K562 (cell line): Measurements from ENCODE around the gene HRG. TPM values are rescaled to one million over a fixed set of nuclear protein-coding genes. Genes with fewer than 3 reads are reported as not detected.

ENCODE experiments used
- ATAC-seq: fragments of 200-7000 bp; cut with Tn5 transposase; 3 replicates; pipeline ENCODE4 v1.9.1; 2020; ENCODE audit warnings: moderate library complexity
- BruUV-seq: library from RNA; stranded (reverse); fragments of 400-500 nt; replicated peaks from 2 replicates; lab custom pipeline; 2021; lab: Mats Ljungman, UMichigan
- CTCF ChIA-PET: fragments of 300-600 bp; formaldehyde crosslinking; extraction: SDS; loops from one replicate; lab custom pipeline; 2021; ENCODE audit warnings: low intra/inter-chr PET ratio; lab: Yijun Ruan, JAX
- POLR2A ChIA-PET: fragments of 300-600, 350-650 bp; sonication (Branson Sonifier 250); formaldehyde crosslinking; extraction: SDS; loops from one replicate; lab custom pipeline; 2021; ENCODE audit warnings: antibody characterized with exemption, inconsistent platforms; lab: Yijun Ruan, JAX
- DNase-seq, 4 experiments: peaks; one replicate each; pipeline versions ENCODE4 v3.0.0 to v3.0.0-alpha.2; 2011 to 2018; ENCODE audit warnings: low spot score in 3 of 4, mixed read lengths in 3 of 4; ENCODE audit errors: extremely low read depth in 1 of 4
- FAIRE-seq: peaks from 2 replicates; lab custom pipeline; 2011; peaks lifted over from hg19 to GRCh38; lab: Jason Lieb, UNC
- H2AFZ ChIP-seq: 2 replicates; pipeline ENCODE4 v1.6.0; 2011; ENCODE audit warnings: low read depth, low read length, control low read depth, inconsistent platforms
- H3K27ac ChIP-seq: fragments of 200-600 bp; 3 replicates; pipeline ENCODE4 v1.8.0; 2011; ENCODE audit warnings: low read depth, mild to moderate bottlenecking, control low read depth, inconsistent platforms, low read length, moderate library complexity, mixed read lengths; ENCODE audit errors: extremely low read depth
- H3K27me3 ChIP-seq, 2 experiments: fragments of 300-600 bp in 1 of 2; 2 replicates in 1 of 2; 3 replicates in 1 of 2; pipeline versions ENCODE4 v1.6.0 to v1.8.0; 2011; ENCODE audit warnings: inconsistent platforms in 2 of 2, low read length in 2 of 2, mild to moderate bottlenecking in 1 of 2, mixed read lengths in 1 of 2, moderate library complexity in 1 of 2; ENCODE audit not compliant: control insufficient read depth in 2 of 2, insufficient read depth in 2 of 2
- H3K36me3 ChIP-seq: fragments of 300-600 bp; 3 replicates; pipeline ENCODE4 v1.8.0; 2011; ENCODE audit warnings: mild to moderate bottlenecking, low read length, inconsistent platforms; ENCODE audit not compliant: control insufficient read depth, insufficient read depth
- H3K4me1 ChIP-seq, 2 experiments: fragments of 200-600 bp in 1 of 2; replicated peaks in 1 of 2; 2 replicates in 1 of 2; 3 replicates in 1 of 2; pipeline versions ENCODE4 v1.5.1 to v1.8.0; 2011; ENCODE audit warnings: inconsistent platforms in 2 of 2, low read length in 2 of 2, mild to moderate bottlenecking in 1 of 2, mixed read lengths in 1 of 2, moderate library complexity in 1 of 2; ENCODE audit not compliant: control insufficient read depth in 2 of 2, insufficient read depth in 2 of 2
- H3K4me2 ChIP-seq: 2 replicates; pipeline ENCODE4 v1.6.1; 2011; ENCODE audit warnings: low read length, control low read depth, inconsistent platforms, mixed read lengths; ENCODE audit not compliant: insufficient read depth
- H3K4me3 ChIP-seq: fragments of 200-600 bp; sonication (generic), shearing (Covaris generic); 2 replicates; pipeline ENCODE4 v1.5.1; 2016; ENCODE audit warnings: control low read depth, inconsistent platforms
- H3K79me2 ChIP-seq: fragments of 200-600 bp; 3 replicates; pipeline ENCODE4 v1.8.0; 2011; ENCODE audit warnings: low read length, inconsistent platforms; ENCODE audit not compliant: control insufficient read depth, insufficient read depth
- H3K9ac ChIP-seq, 2 experiments: 2 replicates each; pipeline versions ENCODE4 v1.6.0 to v1.6.1; 2011; ENCODE audit warnings: low read depth in 2 of 2, low read length in 2 of 2, control low read depth in 1 of 2, inconsistent platforms in 1 of 2, mild to moderate bottlenecking in 1 of 2, mixed read lengths in 1 of 2; ENCODE audit not compliant: insufficient read depth in 1 of 2
- H3K9me1 ChIP-seq: one replicate; pipeline ENCODE4 v1.6.0; 2011; ENCODE audit warnings: inconsistent platforms, mild to moderate bottlenecking, low read length, moderate library complexity; ENCODE audit not compliant: control insufficient read depth, insufficient read depth
- H3K9me3 ChIP-seq: replicated peaks from 2 replicates; pipeline ENCODE4 v1.5.1; 2011; ENCODE audit warnings: low read depth, low read length, inconsistent platforms; ENCODE audit not compliant: control insufficient read depth, insufficient read depth
- H4K20me1 ChIP-seq: replicated peaks from 2 replicates; pipeline ENCODE4 v1.6.1; 2011; ENCODE audit warnings: low read length, inconsistent platforms, mixed read lengths; ENCODE audit not compliant: control insufficient read depth, insufficient read depth
- ETV6 ChIP-seq, 3 experiments: fragments of 150-350 bp in 1 of 3; sonication (generic) in 1 of 3; formaldehyde crosslinking in 1 of 3; IDR thresholded peaks; 2 replicates each; pipeline versions ENCODE4 v1.6.1 to v1.8.0; 2014 to 2022; ENCODE audit warnings: borderline replicate concordance in 2 of 3, low read depth in 2 of 3, antibody characterized with exemption in 1 of 3, low read length in 1 of 3, mild to moderate bottlenecking in 1 of 3, missing genetic modification reagents in 1 of 3
- PYGO2 ChIP-seq: fragments of 450-650 bp; IDR thresholded peaks from 2 replicates; pipeline ENCODE4 v1.6.1; 2016; ENCODE audit warnings: mild to moderate bottlenecking, missing genetic modification characterization, moderate library complexity, missing compliant biosample characterization
- SIN3A ChIP-seq, 2 experiments: fragments of 150-350 bp in 1 of 2; IDR thresholded peaks; 2 replicates each; pipeline ENCODE4 v1.6.1; 2011 to 2016; ENCODE audit warnings: borderline replicate concordance in 2 of 2, low read depth in 2 of 2, low read length in 2 of 2, mild to moderate bottlenecking in 2 of 2, moderate library complexity in 2 of 2; ENCODE audit not compliant: control insufficient read depth in 1 of 2
- WGBS: fragments of 100-300 bp; shearing (Covaris generic); methylation state at CpG from one replicate; pipeline ENCODE4 v1.1.6; 2016; ENCODE audit warnings: low coverage, mixed read lengths; ENCODE audit not compliant: insufficient coverage; ENCODE audit errors: missing lambda C conversion rate; 5-methylcytosine and 5-hydroxymethylcytosine counted together
- in situ Hi-C: fragments of 300-500 bp; cut with MboI; formaldehyde crosslinking; loops from 4 replicates; pipeline ENCODE4 v1.15.0; 2018; ENCODE audit warnings: inconsistent platforms, mixed read lengths
- intact Hi-C: fragments of 100-400 bp; cut with micrococcal nuclease; formaldehyde crosslinking; loops from 2 replicates; pipeline ENCODE4 v1.14.2; 2022
- polyA plus RNA-seq, 8 experiments: library from polyadenylated mRNA; depleted of rRNA in 4 of 8; stranded (reverse) in 5 of 8; unstranded in 3 of 8; fragments of >200 nt; fragmentation: Nextera tagmentation in 2 of 8; fragmentation: Illumina TruSeq in 1 of 8; extraction: Ambion mirVana in 2 of 8; extraction: Trizol in 1 of 8; gene quantifications; 2 replicates each; pipeline versions ENCODE4 v1.2.1 to v1.2.3, GENCODE V29; 2011 to 2014; ENCODE audit warnings: inconsistent platforms in 1 of 8, missing spikeins in 1 of 8
- total RNA-seq, 7 experiments: library from RNA; depleted of rRNA in 6 of 7; stranded (reverse); fragments of >200 nt in 6 of 7; fragmentation: Illumina TruSeq in 2 of 7; extraction: Trizol in 2 of 7; gene quantifications; 2 replicates each; pipeline versions ENCODE4 v1.2.1 to v1.2.3, GENCODE V29; 2011 to 2021; ENCODE audit warnings: low replicate concordance in 1 of 7
- TF ChIP-seq, protein P1 (sequence below): fragments of 200-800 bp; sonication (Bioruptor generic); IDR thresholded peaks from 2 replicates; pipeline ENCODE4 v1.6.1; 2017; ENCODE audit warnings: missing genetic modification characterization, missing compliant biosample characterization
- TF ChIP-seq, protein P2 (sequence below): fragments of 450-650 bp; IDR thresholded peaks from 2 replicates; pipeline ENCODE4 v1.6.1; 2016; ENCODE audit warnings: mild to moderate bottlenecking, moderate library complexity

The HRG gene
- total and polyA plus RNA-seq, 9 of the 15 experiments (the other 6 are each of a cell fraction or from before 2014, with no cell fraction given) = not detected

DNA sequence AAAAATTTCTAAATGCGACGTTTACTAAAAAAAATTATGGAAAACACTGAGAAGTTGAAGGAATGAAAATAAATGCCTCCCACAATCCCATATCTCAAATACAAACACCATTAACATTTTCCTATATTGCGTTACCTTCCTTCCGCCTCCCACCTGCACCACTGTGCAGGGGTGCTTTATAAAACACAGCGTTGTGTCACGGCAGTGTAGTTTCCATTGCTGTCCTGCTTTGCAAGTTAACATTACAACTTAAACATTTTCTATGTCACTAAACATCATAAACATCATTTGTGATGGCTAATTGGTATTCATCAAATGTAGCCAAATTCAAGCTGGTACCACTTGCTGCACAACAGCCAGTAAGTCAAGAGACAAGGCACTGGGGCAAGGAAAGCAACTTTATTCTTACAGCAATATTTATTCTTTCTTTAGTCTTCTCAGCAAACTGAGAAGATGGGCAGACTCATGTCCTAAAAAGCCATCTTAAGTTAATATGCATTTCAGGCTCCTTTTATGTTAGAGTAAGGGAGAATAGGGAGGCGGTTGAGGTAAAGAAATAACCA is 37.9 kb upstream of the HRG start:
- Histone ChIP-seq H3K4me2 (no peak overlapping the region), H3K4me3 (no peak overlapping the region), H3K9ac (no peak overlapping the region), H3K36me3 (no peaks in the 10 kb centered on the region), H2AFZ (no peak overlapping the region), H3K27me3 (peaks cover 2 to 22% of the 10 kb centered on the region in 2 experiments; a peak in 3 of 5 replicates), H3K9me1 (no peaks in the 10 kb centered on the region), H3K4me1 (peaks cover 3 to 4% of the 10 kb centered on the region in 2 experiments; a peak in 3 of 5 replicates), H4K20me1 (no peaks in the 10 kb centered on the region), H3K27ac (no peak overlapping the region), H3K9me3 (no peaks in the 10 kb centered on the region), H3K79me2 (no peaks in the 10 kb centered on the region)
- no TSS peak for BruUV-seq
- FAIRE-seq (no peak), DNase-seq (no peak), ATAC-seq (no peak)
- in situ Hi-C loops = no loop called here
- intact Hi-C loops = no loop called here
- POLR2A ChIA-PET = no interaction called here
- 77% methylated on average over 7 of the region's 7 CpGs for WGBS
- CTCF ChIA-PET = no interaction called here
- TF ChIP-seq, protein P1, sequence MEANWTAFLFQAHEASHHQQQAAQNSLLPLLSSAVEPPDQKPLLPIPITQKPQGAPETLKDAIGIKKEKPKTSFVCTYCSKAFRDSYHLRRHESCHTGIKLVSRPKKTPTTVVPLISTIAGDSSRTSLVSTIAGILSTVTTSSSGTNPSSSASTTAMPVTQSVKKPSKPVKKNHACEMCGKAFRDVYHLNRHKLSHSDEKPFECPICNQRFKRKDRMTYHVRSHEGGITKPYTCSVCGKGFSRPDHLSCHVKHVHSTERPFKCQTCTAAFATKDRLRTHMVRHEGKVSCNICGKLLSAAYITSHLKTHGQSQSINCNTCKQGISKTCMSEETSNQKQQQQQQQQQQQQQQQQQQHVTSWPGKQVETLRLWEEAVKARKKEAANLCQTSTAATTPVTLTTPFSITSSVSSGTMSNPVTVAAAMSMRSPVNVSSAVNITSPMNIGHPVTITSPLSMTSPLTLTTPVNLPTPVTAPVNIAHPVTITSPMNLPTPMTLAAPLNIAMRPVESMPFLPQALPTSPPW (CRISPR knock-in tag) = no peak
- TF ChIP-seq SIN3A (IDR thresholded peaks at IDR 0.05; ENCODE audit: borderline replicate concordance in 2 of 2, control insufficient read depth in 1 of 2, low read depth in 2 of 2, low read length in 2 of 2) = no peak
- TF ChIP-seq, protein P2, sequence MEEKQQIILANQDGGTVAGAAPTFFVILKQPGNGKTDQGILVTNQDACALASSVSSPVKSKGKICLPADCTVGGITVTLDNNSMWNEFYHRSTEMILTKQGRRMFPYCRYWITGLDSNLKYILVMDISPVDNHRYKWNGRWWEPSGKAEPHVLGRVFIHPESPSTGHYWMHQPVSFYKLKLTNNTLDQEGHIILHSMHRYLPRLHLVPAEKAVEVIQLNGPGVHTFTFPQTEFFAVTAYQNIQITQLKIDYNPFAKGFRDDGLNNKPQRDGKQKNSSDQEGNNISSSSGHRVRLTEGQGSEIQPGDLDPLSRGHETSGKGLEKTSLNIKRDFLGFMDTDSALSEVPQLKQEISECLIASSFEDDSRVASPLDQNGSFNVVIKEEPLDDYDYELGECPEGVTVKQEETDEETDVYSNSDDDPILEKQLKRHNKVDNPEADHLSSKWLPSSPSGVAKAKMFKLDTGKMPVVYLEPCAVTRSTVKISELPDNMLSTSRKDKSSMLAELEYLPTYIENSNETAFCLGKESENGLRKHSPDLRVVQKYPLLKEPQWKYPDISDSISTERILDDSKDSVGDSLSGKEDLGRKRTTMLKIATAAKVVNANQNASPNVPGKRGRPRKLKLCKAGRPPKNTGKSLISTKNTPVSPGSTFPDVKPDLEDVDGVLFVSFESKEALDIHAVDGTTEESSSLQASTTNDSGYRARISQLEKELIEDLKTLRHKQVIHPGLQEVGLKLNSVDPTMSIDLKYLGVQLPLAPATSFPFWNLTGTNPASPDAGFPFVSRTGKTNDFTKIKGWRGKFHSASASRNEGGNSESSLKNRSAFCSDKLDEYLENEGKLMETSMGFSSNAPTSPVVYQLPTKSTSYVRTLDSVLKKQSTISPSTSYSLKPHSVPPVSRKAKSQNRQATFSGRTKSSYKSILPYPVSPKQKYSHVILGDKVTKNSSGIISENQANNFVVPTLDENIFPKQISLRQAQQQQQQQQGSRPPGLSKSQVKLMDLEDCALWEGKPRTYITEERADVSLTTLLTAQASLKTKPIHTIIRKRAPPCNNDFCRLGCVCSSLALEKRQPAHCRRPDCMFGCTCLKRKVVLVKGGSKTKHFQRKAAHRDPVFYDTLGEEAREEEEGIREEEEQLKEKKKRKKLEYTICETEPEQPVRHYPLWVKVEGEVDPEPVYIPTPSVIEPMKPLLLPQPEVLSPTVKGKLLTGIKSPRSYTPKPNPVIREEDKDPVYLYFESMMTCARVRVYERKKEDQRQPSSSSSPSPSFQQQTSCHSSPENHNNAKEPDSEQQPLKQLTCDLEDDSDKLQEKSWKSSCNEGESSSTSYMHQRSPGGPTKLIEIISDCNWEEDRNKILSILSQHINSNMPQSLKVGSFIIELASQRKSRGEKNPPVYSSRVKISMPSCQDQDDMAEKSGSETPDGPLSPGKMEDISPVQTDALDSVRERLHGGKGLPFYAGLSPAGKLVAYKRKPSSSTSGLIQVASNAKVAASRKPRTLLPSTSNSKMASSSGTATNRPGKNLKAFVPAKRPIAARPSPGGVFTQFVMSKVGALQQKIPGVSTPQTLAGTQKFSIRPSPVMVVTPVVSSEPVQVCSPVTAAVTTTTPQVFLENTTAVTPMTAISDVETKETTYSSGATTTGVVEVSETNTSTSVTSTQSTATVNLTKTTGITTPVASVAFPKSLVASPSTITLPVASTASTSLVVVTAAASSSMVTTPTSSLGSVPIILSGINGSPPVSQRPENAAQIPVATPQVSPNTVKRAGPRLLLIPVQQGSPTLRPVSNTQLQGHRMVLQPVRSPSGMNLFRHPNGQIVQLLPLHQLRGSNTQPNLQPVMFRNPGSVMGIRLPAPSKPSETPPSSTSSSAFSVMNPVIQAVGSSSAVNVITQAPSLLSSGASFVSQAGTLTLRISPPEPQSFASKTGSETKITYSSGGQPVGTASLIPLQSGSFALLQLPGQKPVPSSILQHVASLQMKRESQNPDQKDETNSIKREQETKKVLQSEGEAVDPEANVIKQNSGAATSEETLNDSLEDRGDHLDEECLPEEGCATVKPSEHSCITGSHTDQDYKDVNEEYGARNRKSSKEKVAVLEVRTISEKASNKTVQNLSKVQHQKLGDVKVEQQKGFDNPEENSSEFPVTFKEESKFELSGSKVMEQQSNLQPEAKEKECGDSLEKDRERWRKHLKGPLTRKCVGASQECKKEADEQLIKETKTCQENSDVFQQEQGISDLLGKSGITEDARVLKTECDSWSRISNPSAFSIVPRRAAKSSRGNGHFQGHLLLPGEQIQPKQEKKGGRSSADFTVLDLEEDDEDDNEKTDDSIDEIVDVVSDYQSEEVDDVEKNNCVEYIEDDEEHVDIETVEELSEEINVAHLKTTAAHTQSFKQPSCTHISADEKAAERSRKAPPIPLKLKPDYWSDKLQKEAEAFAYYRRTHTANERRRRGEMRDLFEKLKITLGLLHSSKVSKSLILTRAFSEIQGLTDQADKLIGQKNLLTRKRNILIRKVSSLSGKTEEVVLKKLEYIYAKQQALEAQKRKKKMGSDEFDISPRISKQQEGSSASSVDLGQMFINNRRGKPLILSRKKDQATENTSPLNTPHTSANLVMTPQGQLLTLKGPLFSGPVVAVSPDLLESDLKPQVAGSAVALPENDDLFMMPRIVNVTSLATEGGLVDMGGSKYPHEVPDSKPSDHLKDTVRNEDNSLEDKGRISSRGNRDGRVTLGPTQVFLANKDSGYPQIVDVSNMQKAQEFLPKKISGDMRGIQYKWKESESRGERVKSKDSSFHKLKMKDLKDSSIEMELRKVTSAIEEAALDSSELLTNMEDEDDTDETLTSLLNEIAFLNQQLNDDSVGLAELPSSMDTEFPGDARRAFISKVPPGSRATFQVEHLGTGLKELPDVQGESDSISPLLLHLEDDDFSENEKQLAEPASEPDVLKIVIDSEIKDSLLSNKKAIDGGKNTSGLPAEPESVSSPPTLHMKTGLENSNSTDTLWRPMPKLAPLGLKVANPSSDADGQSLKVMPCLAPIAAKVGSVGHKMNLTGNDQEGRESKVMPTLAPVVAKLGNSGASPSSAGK = no peak
- no peak for TF ChIP-seq PYGO2 (tag)
- TF ChIP-seq ETV6 (IDR thresholded peaks at IDR 0.05; ENCODE audit: borderline replicate concordance in 1 of 2, low read depth in 2 of 2, low read length in 1 of 2) = no peak
- TF ChIP-seq ETV6 (CRISPR knock-in tag; IDR thresholded peaks at IDR 0.05; ENCODE audit: borderline replicate concordance) = no peak
